ENCODE measurements around the gene PATL2. TPM values are rescaled to one million over a fixed set of nuclear protein-coding genes. Genes with fewer than 3 reads are reported as not detected.
"Not testable (repeated sequence)": the region's sequence is repeated elsewhere in the genome, so short reads cannot be mapped to it uniquely, and the experiment has no call there.

The PATL2 gene
- total RNA-seq, 1 donor = 1.8 TPM

DNA sequence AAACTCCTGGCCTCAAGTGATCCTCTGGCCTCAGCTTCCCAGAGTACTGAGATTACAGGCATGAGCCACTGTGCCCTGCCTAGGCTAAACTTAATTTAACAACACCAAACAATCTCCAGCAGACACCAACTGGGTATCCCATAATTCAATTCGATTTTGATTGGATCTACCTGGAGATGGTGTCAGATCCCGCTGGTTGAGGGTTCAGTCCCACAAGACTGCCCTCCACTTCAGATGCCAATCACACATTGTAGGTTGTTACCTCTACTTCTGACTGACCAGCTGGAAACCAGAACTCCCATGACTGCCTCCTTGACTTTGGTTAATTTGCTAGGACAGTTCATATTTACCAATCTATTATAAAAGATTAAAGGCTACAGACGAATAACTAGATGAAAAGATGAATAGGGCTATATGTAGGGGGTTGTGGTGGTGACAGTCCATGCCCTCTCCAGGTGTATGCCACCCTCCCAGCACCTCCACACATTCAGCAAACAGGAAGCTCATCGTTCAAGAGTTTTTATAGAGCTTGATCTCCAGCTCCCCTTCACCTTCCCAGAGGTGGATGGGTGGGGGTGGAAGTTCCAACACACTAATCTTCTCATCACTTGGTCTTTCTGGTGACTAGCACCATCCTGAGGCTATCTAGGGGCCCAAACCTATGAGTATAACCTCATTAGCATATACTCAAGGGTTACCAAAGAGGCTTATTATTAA is 9.5 kb upstream of the PATL2 start:
- no peak overlapping the region for H3K4me3 ChIP-seq (ENCODE audit: insufficient read depth, low read length)
- no peaks in the 10 kb centered on the region for H3K9me3 ChIP-seq (ENCODE audit: low read depth, low read length)
- H3K36me3 ChIP-seq (ENCODE audit: insufficient read depth, low read length) = peaks cover 34% of the 10 kb centered on the region
- peak; percentile 41 for DNase-seq (ENCODE audit: insufficient read length, low spot score, missing footprints)
- no peaks in the 10 kb centered on the region for H3K27me3 ChIP-seq (ENCODE audit: insufficient read depth, low read length)
- peaks cover 12% of the 10 kb centered on the region for H4K20me1 ChIP-seq (ENCODE audit: insufficient read depth, low read length)
- no peak overlapping the region for H3K4me2 ChIP-seq (ENCODE audit: insufficient read depth, low read length)
- peaks cover 4% of the 10 kb centered on the region for H3K79me2 ChIP-seq (ENCODE audit: insufficient read depth, low read length)
- TF ChIP-seq, protein P1, sequence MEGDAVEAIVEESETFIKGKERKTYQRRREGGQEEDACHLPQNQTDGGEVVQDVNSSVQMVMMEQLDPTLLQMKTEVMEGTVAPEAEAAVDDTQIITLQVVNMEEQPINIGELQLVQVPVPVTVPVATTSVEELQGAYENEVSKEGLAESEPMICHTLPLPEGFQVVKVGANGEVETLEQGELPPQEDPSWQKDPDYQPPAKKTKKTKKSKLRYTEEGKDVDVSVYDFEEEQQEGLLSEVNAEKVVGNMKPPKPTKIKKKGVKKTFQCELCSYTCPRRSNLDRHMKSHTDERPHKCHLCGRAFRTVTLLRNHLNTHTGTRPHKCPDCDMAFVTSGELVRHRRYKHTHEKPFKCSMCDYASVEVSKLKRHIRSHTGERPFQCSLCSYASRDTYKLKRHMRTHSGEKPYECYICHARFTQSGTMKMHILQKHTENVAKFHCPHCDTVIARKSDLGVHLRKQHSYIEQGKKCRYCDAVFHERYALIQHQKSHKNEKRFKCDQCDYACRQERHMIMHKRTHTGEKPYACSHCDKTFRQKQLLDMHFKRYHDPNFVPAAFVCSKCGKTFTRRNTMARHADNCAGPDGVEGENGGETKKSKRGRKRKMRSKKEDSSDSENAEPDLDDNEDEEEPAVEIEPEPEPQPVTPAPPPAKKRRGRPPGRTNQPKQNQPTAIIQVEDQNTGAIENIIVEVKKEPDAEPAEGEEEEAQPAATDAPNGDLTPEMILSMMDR (IDR thresholded peaks at IDR 0.05; ENCODE audit: extremely low read depth, low read depth, low read length) = no peak
- H3K4me1 ChIP-seq (ENCODE audit: insufficient read depth, low read length) = no peaks in the 10 kb centered on the region
- no peak overlapping the region for H3K27ac ChIP-seq (ENCODE audit: low read depth, low read length)
- H2AFZ ChIP-seq (ENCODE audit: low read length) = no peak overlapping the region

DNA sequence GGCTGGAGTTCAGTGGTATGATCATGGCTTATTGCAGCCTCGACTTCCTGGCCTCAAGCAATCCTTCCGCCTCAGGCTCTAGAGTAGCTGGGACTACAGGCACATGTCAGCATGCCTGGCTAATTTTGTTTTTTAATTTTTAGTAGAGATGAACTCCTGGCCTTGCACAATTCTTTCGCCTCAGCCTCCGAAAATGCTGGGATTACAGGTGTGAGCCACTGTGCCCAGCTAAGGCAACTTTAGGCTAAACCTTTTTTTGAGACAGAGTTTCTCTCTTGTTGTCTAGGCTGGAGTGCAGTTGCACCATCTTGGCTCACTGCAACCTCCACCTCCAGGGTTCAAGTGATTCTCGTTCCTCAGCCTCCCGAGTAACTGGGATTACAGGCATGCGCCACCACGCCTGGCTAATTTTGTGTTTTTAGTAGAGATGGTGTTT is 8.9 kb upstream of the PATL2 start:
- not testable (repeated sequence) for H3K4me3 ChIP-seq (ENCODE audit: insufficient read depth, low read length); DNase-seq (ENCODE audit: insufficient read length, low spot score, missing footprints); H3K27me3 ChIP-seq (ENCODE audit: insufficient read depth, low read length); H3K9me3 ChIP-seq (ENCODE audit: low read depth, low read length); H2AFZ ChIP-seq (ENCODE audit: low read length); H3K4me2 ChIP-seq (ENCODE audit: insufficient read depth, low read length); H3K79me2 ChIP-seq (ENCODE audit: insufficient read depth, low read length); H3K4me1 ChIP-seq (ENCODE audit: insufficient read depth, low read length); H3K27ac ChIP-seq (ENCODE audit: low read depth, low read length)
- Histone ChIP-seq H4K20me1 (ENCODE audit: insufficient read depth, low read length) (peaks cover 18% of the 10 kb centered on the region), H3K36me3 (ENCODE audit: insufficient read depth, low read length) (peaks cover 40% of the 10 kb centered on the region)

DNA sequence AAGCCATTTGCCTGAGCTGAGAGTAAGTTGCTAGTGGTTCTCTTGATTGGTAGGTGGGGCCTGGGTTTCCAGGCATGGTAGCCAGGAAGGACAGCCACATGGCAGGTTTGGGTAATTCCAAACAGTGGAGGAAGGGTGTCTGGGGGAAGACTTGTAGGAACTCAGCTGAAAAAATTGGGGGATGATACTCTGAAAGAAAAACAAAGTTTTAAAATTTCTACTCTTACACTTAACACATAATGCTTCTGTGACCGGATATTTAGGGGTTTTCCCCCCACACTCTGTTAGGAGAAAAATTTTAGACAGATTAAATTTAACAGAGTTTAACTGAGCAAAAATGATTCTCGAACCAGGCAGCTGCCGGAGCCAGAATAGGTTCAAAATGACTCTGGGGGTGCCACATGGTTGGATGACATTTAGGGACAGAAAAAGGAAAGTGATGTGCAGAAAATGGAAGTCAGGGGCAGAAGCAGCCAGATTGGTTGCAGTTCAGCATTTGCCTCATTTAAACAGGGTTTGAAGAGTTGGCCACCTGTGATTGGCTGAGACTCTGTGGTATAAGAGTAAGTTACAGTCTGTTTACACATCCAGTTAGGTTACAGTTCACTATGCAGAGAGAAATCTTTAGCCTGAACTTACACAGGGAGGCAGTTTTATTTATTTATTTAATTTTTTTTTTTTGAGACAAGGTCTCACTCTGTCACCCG is 8.3 kb upstream of the PATL2 start:
- H3K4me1 ChIP-seq (ENCODE audit: insufficient read depth, low read length) = no peaks in the 10 kb centered on the region
- H3K79me2 ChIP-seq (ENCODE audit: insufficient read depth, low read length) = peaks cover 15% of the 10 kb centered on the region
- TF ChIP-seq, protein P1 (IDR thresholded peaks at IDR 0.05; ENCODE audit: extremely low read depth, low read depth, low read length) = no peak
- peaks cover 44% of the 10 kb centered on the region for H3K36me3 ChIP-seq (ENCODE audit: insufficient read depth, low read length)
- H3K4me2 ChIP-seq (ENCODE audit: insufficient read depth, low read length) = no peak overlapping the region
- no peak for DNase-seq (ENCODE audit: insufficient read length, low spot score, missing footprints)
- H3K9me3 ChIP-seq (ENCODE audit: low read depth, low read length) = no peaks in the 10 kb centered on the region
- H4K20me1 ChIP-seq (ENCODE audit: insufficient read depth, low read length) = peaks cover 23% of the 10 kb centered on the region
- H3K4me3 ChIP-seq (ENCODE audit: insufficient read depth, low read length) = no peak overlapping the region
- no peaks in the 10 kb centered on the region for H3K27me3 ChIP-seq (ENCODE audit: insufficient read depth, low read length)
- no peak overlapping the region for H2AFZ ChIP-seq (ENCODE audit: low read length)
- no peak overlapping the region for H3K27ac ChIP-seq (ENCODE audit: low read depth, low read length)

DNA sequence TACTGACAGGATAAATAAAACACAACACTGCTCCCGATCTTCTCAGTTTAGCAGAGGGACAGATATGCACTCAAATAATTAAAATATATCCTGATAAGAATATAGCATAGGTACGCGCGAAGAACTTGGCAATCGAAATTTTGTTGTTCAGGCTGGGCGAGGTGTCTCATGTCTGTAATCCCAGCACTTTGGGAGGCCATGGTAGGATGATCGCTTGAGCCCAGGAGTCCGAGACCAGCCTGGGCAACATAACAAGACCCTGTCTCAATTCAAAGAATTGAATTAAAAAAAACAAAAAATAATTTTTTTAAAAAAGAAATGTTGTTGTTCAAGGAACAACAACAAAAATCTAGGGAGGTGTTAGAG is 7.8 kb upstream of the PATL2 start:
- no peak overlapping the region for H3K4me3 ChIP-seq (ENCODE audit: insufficient read depth, low read length)
- DNase-seq (ENCODE audit: insufficient read length, low spot score, missing footprints) = no peak
- H3K4me2 ChIP-seq (ENCODE audit: insufficient read depth, low read length) = no peak overlapping the region
- no peaks in the 10 kb centered on the region for H3K9me3 ChIP-seq (ENCODE audit: low read depth, low read length)
- H3K79me2 ChIP-seq (ENCODE audit: insufficient read depth, low read length) = peaks cover 21% of the 10 kb centered on the region
- TF ChIP-seq, protein P1 (IDR thresholded peaks at IDR 0.05; ENCODE audit: extremely low read depth, low read depth, low read length) = no peak
- H3K36me3 ChIP-seq (ENCODE audit: insufficient read depth, low read length) = peaks cover 44% of the 10 kb centered on the region
- no peak overlapping the region for H3K27ac ChIP-seq (ENCODE audit: low read depth, low read length)
- H3K4me1 ChIP-seq (ENCODE audit: insufficient read depth, low read length) = peaks cover 3% of the 10 kb centered on the region
- H4K20me1 ChIP-seq (ENCODE audit: insufficient read depth, low read length) = peaks cover 29% of the 10 kb centered on the region
- no peak overlapping the region for H2AFZ ChIP-seq (ENCODE audit: low read length)
- no peaks in the 10 kb centered on the region for H3K27me3 ChIP-seq (ENCODE audit: insufficient read depth, low read length)

Data from osteoblast (primary cell).